ENCODE data around the gene YES1.

The YES1 gene

GRCh38 chr18:811892-812375 lies at the start of gene YES1:
TSS of gene YES1 (minus strand) at chr18:812242. CDS start at chr18:756827, 55,415 bp downstream.
- DNase-seq = no peak

- no peak for DNase-seq
Observed at GRCh38 chr18:857986-858385, 45.9 kb upstream of the YES1 start.

- DNase-seq = no peak
Observed at GRCh38 chr18:853471-853870, 41.4 kb upstream of the YES1 start.

GRCh38 chr18:850960-851359 lies 38.9 kb upstream of the YES1 start:
- DNase-seq = no peak

- DNase-seq = no peak
Observed at GRCh38 chr18:849021-849420, 37.0 kb upstream of the YES1 start.

GRCh38 chr18:848062-848861 lies 36.2 kb upstream of the YES1 start:
- DNase-seq = no peak

GRCh38 chr18:845152-845819 lies 33.2 kb upstream of the YES1 start:
- DNase-seq = no peak

- no peak for DNase-seq
Observed at GRCh38 chr18:841647-842370, 29.8 kb upstream of the YES1 start.

- no peak for DNase-seq
Observed at GRCh38 chr18:840516-840915, 28.5 kb upstream of the YES1 start.

GRCh38 chr18:840023-840408 lies 28.0 kb upstream of the YES1 start:
- no peak for DNase-seq

GRCh38 chr18:839224-840022 lies 27.4 kb upstream of the YES1 start:
- peak; percentile 49 for DNase-seq

- DNase-seq = no peak
Observed at GRCh38 chr18:837922-838321, 25.9 kb upstream of the YES1 start.

GRCh38 chr18:834082-834720 lies 22.2 kb upstream of the YES1 start:
- no peak for DNase-seq

- DNase-seq = no peak
Observed at GRCh38 chr18:833197-833596, 21.2 kb upstream of the YES1 start.

- peak; percentile 5 for DNase-seq
Observed at GRCh38 chr18:832085-832681, 20.1 kb upstream of the YES1 start.

GRCh38 chr18:830315-830901 lies 18.4 kb upstream of the YES1 start:
- DNase-seq = no peak

GRCh38 chr18:829432-829831 lies 17.4 kb upstream of the YES1 start:
- DNase-seq = no peak

- no peak for DNase-seq
Observed at GRCh38 chr18:827093-827677, 15.1 kb upstream of the YES1 start.

- no peak for DNase-seq
Observed at GRCh38 chr18:825891-826585, 14.0 kb upstream of the YES1 start.

GRCh38 chr18:824179-824578 lies 12.1 kb upstream of the YES1 start:
- no peak for DNase-seq
